HT1080 (cell line): ENCODE data around the gene RASA4B. TPM values are rescaled to one million over a fixed set of nuclear protein-coding genes. Genes with fewer than 3 reads are reported as not detected.

Experiments used
- DNase-seq: peaks from one replicate; pipeline ENCODE4 v3.0.0-alpha.2; 2015; ENCODE audit warnings: low read depth
- total RNA-seq: library from RNA; depleted of rRNA; stranded (reverse); fragments of >200 nt; shearing (Covaris generic); gene quantifications from 2 replicates; pipeline ENCODE4 v1.2.3, GENCODE V29; 2014; rRNA removed

The RASA4B gene
- total RNA-seq, 1 experiment from 2014 or later, result 1.2 TPM

DNA sequence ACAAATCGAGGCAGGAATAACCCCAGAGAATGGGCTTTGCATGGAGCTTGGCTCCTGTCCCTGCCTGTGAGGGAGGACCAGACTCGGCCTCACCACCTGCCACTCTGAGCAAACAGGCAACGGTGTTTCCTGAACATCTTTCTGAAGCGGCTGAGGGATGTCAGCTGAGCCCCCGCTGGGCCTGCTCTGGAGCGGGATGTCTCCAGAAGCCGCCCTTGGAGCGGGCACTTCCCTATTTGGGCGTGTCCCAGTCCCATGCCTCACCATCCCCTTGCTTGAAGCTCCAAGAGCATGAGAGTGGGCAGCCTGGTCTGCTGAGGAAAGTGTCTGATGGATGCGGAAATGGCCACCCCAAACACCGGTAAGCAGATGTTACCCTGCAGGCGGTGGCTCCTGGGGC, 63.1 kb downstream of the RASA4B start:
- DNase-seq, result no peak

DNA sequence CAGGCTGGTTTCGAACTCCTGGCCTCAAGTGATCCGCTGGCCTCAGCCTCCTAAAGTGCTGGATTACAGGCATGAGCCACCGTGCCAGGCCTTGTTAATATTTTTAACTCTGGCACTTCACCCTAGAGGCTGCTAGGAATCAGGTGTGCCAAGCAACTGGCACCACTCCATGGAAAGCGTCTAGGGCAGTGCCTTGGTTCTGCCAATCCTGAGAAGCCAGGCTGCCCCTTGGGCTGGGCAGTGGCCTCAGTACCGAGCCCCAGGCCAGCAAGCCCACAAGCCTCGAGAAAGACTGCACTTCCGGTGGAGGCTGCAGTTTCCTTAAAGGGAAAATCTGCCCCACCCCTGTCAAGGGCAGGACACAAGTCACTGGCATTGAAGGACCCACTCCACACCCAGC, 64.3 kb downstream of the RASA4B start:
- no peak for DNase-seq

DNA sequence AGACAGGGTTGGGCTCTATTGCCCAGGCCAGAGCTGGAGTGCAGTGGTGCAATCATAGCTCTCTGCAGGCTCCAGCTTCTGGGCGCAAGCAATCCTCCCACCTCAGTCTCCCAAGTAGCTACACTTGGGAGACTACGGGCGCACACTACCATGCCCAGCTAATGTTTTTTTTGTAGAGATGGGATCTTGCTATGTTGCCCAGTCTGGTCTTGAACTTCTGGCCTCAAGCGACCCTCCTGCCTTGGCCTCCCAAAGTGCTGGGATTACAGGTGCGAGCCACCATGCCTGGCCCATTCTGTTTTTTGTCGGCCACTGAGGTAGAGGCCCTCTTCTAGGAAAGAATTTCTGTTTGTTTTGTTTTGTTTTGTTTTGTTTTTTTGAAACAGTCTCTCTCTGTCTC, 65.1 kb downstream of the RASA4B start:
- DNase-seq, result no peak

DNA sequence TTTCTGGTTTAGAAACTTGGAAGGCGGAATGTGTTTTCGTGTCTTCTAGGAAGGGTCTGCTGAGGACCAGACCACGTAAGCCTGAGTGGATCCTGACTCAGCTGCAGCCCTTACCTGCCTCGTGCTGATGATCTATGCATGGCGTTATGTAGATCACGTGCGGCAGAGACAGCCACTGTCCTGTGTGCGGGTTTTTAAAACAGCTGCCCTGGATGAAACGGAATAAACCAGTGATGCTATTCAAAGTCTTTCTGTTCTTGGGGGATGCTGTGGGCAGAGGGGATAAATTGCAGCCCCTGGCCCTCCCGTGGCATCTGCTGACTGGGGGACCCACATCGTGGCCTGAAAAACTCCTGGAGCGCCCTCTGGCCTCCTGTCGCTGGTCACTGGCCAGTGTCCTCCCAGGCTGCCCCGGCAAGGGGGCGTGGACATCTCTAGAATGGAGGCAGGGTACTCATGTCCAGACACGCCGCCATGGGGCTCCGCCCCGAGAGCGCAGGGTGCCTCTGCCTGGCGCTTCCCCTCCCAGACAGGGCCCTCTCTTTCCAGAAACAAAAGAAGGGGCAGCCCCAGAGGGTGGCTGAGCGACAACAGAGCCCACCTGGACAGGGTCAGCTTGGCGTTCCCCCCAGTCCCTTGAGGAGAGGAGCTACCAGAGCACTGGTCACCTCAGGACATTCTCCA, 66.1 kb downstream of the RASA4B start:
- DNase-seq, result no peak

DNA sequence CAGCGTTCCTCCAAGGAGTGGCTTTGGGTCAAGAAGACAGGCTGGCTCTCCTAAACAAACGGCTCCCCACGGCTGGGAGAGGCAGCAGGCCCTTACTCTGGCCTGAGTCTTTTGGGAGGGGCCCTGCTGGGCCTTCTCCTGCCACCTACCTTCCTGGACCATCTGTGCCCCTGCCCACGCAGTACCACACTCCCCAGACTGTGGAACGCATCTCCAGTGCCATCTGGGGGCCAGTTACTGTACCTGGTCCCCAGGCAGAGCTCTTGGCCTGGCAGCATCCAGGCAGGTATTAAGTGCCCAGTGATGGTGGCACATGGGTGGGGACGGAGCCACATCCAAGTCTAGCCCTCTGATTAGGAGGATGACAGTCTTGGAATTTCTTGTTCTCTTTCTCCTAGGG, 67.3 kb downstream of the RASA4B start:
- DNase-seq, result no peak

DNA sequence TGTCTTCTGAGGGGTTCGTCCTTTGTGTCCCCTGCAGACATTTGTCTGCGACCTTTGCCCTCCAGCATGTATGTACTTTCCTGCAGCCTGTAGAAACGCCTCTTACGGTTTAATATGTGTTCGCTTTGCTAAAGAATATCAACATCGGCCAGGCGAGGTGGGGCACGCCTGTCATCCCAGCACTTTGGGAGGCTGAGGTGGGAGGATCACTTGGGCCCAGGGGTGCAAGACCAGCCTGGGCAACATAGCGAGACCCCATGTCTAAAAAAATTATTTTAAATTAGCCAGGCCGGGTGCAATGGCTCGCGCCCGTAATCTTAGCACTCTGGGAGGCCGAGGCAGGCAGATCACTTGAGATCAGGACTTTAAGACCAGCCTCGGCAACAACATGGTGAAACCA, 68.4 kb downstream of the RASA4B start:
- no peak for DNase-seq

DNA sequence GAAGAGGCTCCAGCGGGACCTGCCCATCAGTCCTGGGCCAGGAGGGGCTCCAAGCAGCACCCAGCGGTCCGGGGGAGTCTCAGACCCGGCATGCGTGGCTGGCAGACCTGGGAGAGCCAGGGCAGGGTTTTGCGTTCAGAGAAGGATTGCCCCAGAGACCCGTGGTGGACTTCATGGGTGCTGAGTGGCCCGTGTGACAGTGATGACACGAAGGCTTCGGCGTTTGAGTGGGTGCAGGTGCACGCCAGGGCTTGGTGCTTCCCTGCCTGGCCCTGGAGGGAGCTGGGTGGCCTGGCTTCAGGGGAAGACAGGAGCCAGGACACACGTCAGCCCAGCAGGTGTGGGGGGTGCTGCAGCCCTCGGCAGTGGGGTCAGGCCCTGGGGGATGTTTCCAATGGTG, 70.3 kb downstream of the RASA4B start:
- DNase-seq, result no peak

DNA sequence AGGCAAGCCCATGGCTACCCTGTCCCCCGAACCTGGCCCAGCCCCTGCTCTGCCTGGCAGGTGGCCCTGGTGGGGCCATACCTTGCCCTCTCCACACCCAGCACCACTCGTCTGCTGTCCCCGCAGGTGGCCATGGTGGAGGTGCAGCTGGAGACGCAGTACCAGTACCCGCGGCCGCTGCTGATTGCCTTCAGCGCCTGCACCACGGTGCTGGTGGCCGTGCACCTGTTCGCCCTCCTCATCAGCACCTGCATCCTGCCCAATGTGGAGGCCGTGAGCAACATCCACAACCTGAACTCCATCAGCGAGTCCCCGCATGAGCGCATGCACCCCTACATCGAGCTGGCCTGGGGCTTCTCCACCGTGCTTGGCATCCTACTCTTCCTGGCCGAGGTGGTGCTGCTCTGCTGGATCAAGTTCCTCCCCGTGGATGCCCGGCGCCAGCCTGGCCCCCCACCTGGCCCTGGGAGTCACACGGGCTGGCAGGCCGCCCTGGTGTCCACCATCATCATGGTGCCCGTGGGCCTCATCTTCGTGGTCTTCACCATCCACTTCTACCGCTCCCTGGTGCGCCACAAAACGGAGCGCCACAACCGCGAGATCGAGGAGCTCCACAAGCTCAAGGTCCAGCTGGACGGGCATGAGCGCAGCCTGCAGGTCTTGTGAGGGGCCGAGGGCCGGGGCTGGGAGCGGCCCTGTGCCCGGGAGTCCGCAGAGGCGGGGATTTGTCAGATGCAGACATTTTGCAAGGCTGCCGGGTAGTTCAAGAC, 71.0 kb downstream of the RASA4B start:
- no peak for DNase-seq

DNA sequence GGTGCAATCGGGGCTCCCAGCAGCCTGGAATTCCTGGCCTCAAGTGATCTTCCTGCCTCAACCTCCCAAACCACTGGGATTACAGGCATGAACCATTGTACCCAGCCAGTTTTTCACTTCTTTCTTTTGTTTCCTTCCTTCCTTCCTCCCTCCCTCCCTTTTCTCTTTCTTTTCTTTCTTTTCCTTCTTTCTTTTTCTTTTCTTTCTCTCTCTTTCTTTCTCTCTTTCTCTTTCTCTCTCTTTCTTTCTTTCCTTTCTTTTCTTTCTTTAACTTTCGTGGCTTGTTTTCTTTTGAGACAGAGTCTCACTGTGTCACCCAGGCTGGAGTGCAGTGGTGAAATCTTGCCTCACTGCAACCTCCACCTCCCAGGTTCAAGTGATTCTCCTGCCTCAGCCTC, 71.9 kb downstream of the RASA4B start:
- DNase-seq, result no peak

DNA sequence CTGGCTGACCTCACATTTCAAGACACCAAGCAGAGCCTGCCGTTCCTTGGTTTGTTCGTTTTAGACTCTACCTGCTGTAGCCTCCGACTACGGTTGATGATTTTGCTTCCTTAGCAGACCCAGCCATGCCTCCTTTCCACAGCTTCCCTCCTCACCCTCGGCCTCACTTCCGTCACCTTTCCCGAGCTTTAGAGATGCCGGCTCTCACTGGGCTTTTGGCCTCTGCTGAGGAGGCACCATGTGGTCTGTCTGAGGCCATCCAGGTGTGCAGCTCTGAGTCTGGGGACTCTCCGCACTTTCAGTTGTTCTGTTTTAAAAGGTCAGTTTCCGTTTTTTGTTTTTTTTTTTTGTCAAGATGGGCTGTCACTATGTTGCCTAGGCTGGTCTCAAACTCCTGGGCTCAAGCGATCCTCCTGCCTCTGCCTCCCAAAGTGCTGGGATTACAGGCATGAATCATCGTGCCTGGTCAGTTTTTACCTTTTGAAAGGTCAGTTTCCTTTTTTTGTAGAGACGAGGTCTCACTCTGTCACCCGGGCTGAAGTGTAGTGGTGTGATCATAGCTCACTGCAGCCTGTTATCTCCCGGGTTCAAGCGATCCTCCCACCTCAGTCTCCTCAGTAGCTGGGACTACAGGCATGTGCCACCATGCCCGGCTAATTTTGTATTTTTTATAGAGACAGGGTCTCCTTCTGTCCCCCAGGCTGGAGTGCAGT, 72.5 kb downstream of the RASA4B start:
- DNase-seq, result no peak

DNA sequence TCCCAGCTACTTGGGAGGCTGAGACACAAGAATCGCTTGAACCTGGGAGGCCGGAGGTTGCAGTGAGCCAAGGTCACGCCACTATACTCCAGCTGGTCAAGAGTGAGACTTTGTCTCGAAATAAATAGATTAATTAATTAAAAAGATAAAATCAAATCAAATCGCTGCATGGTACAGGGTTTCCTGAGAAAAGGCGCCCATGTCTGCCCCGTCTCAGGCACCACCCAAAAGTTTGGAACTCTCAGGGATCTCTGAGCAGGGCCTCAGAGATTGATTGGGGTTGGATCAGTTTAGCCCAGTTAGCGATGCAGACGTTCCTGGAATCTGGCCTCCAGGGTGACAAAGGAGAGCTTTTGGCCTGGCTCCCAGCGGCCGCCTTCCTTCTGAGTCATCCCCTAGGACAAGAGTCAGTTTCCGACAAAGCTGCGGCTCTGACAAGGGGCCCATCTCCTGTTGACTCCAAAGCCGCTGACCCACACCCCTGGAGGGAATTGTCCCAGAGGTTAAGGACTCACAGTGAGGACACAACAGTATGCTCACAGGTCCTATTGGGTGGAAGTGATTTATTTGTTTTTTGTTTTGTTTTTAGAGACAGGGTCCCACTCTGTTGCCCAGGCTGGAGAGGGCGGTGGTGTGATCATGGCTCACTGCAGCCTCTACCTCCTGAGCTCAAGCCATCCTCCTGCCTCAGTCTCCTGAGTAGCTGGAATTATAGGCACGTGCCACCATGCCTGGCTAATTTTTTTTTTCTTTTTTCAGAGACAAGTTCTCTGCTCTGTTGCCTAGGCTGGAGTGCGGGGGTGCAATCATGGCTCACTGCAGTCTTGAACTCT, 77.4 kb downstream of the RASA4B start:
- DNase-seq, result peak; percentile 89

DNA sequence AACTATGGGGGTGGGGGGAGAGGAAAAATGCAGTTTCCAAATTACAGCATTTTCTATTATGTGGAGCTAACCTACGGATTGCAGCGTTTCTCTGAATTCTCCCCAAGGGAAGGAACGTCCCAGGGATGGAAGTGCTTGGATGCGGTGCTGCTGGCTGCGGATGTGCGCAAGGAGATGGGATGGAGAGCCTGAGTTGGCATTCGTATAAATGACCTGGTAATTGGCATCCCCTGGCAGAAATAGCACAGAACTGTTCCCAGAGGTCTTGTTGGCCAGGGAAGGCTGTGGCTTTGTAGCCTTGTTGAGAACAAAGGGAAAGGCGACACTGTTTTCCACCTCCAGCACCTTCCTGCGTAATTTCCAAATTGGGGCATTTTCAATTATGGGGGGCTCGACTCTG, 81.5 kb downstream of the RASA4B start:
- DNase-seq, result no peak

DNA sequence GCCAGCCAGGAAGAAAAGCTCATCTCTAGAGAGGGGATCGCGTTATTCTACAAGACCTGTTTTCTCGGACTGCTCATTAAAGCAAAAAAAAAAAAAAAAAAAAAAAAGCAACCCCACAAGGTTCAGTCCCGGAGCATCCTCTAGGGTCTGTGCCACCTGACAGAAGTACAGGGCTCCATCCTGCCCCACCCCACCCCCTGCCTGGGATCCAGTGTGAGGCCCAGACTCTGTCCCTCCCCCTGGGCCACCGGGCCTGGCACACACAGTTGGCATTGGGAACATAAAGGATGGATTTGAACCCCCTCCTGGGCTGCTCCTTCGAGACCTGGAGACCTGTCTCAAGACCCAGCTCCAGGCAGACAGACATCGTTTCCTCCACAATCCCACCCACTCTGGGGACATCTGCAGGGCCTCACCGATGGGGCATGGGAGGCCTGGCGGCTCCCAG, 83.5 kb downstream of the RASA4B start:
- DNase-seq, result peak; percentile 37

DNA sequence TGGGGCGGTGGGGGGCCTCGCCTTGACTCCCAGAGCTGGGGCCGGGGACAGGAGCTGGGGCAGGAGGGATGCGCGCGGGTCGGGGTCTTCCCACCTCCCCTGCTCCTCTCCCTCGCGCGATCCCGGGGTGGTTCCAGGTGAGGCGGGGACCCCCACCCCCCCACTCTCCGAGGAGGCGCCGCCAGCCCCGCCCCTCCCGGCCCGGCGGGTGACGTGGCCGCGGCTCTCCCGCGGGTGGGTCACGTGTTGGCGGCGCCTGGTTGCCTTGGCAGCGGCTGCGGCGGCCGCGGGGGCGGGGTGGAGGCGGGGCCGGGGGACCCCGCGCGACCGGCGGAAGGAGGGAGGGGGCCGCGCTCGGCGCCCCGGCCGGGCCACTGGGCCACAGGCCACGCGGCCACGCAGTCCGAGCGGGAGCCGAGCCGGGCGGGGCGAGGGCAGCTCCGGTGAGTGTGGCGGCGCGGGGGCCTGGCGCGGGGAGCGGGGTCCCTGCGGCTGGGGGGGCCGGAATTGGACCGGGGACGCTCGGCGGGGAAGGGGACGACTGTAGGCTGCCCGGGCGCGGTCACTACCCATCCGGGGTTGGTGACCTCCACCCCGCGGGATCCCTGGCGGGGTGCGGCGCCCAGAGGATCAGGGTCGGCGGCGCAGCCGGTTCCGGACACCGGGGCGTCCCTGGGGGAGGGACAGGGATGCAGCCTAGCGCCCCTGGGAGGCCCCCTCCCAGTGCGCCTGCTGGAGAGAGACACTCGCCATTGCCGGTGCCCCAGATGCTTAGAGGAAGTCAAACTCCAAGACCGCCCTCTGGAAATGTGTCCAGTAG, 84.1 kb downstream of the RASA4B start, which contains the start of gene ORAI2:
Gene ORAI2 (plus strand): TSS at position 357 of the 820 bp plus-strand sequence. CDS start 5,382 bp downstream, outside the sequence.
- peak; percentile 13 for DNase-seq

Other genes with a start within 250 kb of the RASA4B start
- gene SH2B2, start 230.9 kb downstream of the RASA4B start, total RNA-seq, result 0.90 and 1.2 TPM in 2 replicates
- not detected in 2 replicates for gene SPDYE6, start 161.3 kb downstream of the RASA4B start, total RNA-seq
- 19.9 and 21.1 TPM in 2 replicates for gene PRKRIP1, start 121.4 kb downstream of the RASA4B start, total RNA-seq
- gene ORAI2, start 84.2 kb downstream of the RASA4B start, total RNA-seq, result 41.0 and 60.3 TPM in 2 replicates
- gene ALKBH4, start 52.9 kb downstream of the RASA4B start, total RNA-seq, result 27.3 and 28.2 TPM in 2 replicates
- 49.3 and 55.6 TPM in 2 replicates for gene LRWD1, start 52.8 kb downstream of the RASA4B start, total RNA-seq
- gene POLR2J, start 38.9 kb downstream of the RASA4B start, total RNA-seq, result 81.7 and 93.9 TPM in 2 replicates
- 4.7 and 6.4 TPM in 2 replicates for gene UPK3BL2, start 25.9 kb upstream of the RASA4B start, total RNA-seq
- not detected in 2 replicates for gene SPDYE2, start 33.4 kb upstream of the RASA4B start, total RNA-seq
- 20.6 and 32.1 TPM in 2 replicates for gene POLR2J3, start 54.8 kb upstream of the RASA4B start, total RNA-seq
- 1.3 and 2.8 TPM in 2 replicates for gene RASA4, start 99.0 kb upstream of the RASA4B start, total RNA-seq
- 44.0 and 55.2 TPM in 2 replicates for gene UPK3BL1, start 125.0 kb upstream of the RASA4B start, total RNA-seq
- not detected in 2 replicates for gene SPDYE2B, start 132.5 kb upstream of the RASA4B start, total RNA-seq
- 1.5 and 1.6 TPM in 2 replicates for gene POLR2J2, start 153.9 kb upstream of the RASA4B start, total RNA-seq
- gene FAM185A, start 231.2 kb upstream of the RASA4B start, total RNA-seq, result 6.9 and 8.2 TPM in 2 replicates